Tibial nerve (tissue), 4 donors: Measurements from ENCODE around the gene DNASE2B.

Experiments used
- CTCF ChIP-seq, 5 experiments: fragments of 200-600 bp in 3 of 5; fragments of 450-650 bp in 2 of 5; sonication (generic) in 3 of 5; IDR thresholded peaks; one replicate each; pipeline ENCODE4 v1.5.1; 2016 to 2019; ENCODE audit warnings: antibody characterized with exemption in 5 of 5, mild to moderate bottlenecking in 3 of 5, moderate library complexity in 2 of 5
- EP300 ChIP-seq, 2 donors: sonication (generic); formaldehyde crosslinking; IDR thresholded peaks; one replicate each; pipeline ENCODE4 v1.6.1; 2017; ENCODE audit warnings: antibody characterized with exemption in 2 of 2, mild to moderate bottlenecking in 1 of 2
- POLR2A ChIP-seq, 2 donors: fragments of 450-650 bp; IDR thresholded peaks; one replicate each; pipeline ENCODE4 v1.6.1; 2017; ENCODE audit warnings: antibody characterized with exemption in 2 of 2, mild to moderate bottlenecking in 2 of 2, moderate library complexity in 2 of 2

GRCh38 chr1:84426376-84426775, 28.1 kb downstream of the DNASE2B start:
- no peak for TF ChIP-seq POLR2A (IDR thresholded peaks at IDR 0.05)
- TF ChIP-seq CTCF (IDR thresholded peaks at IDR 0.05), result no peak
- no peak for TF ChIP-seq EP300 (IDR thresholded peaks at IDR 0.05)
